K562 (cell line): ENCODE results near the gene MITD1. TPM values are rescaled to one million over a fixed set of nuclear protein-coding genes. Genes with fewer than 3 reads are reported as not detected.

Source experiments
- CEBPG ChIP-seq, 3 experiments: fragments of 200-800 bp in 1 of 3; sonication (Bioruptor generic) in 1 of 3; sonication (generic) in 1 of 3; formaldehyde crosslinking in 1 of 3; IDR thresholded peaks in 2 of 3; conservative IDR thresholded peaks in 1 of 3; 2 replicates each; pipeline versions ENCODE4 v1.6.1 to v1.8.0; 2016 to 2022; ENCODE audit warnings: missing compliant biosample characterization in 2 of 3, missing genetic modification characterization in 2 of 3, mild to moderate bottlenecking in 1 of 3, missing genetic modification reagents in 1 of 3
- CHD7 ChIP-seq: fragments of 200-600 bp; sonication (generic); IDR thresholded peaks from one replicate; pipeline ENCODE4 v1.6.1; 2012; ENCODE audit warnings: mild to moderate bottlenecking, low read depth, low read length, inconsistent platforms
- ELK1 ChIP-seq: sonication (generic); formaldehyde crosslinking; IDR thresholded peaks from 2 replicates; pipeline ENCODE4 v1.8.1; 2022; ENCODE audit warnings: missing genetic modification reagents
- ELK3 ChIP-seq: fragments of 450-650 bp; formaldehyde crosslinking; IDR thresholded peaks from 2 replicates; pipeline ENCODE4 v1.4.0; 2020; ENCODE audit warnings: mild to moderate bottlenecking
- POU5F1 ChIP-seq: fragments of 150-350 bp; IDR thresholded peaks from 2 replicates; pipeline ENCODE4 v1.6.1; 2014; ENCODE audit warnings: borderline replicate concordance, low read length, low read depth, mild to moderate bottlenecking; ENCODE audit not compliant: partially characterized antibody
- RAD21 ChIP-seq, 2 experiments: fragments of 250-450 bp in 1 of 2; fragments of 450-650 bp in 1 of 2; sonication (Bioruptor Pico) in 1 of 2; formaldehyde crosslinking in 1 of 2; IDR thresholded peaks in 1 of 2; conservative IDR thresholded peaks in 1 of 2; 2 replicates each; pipeline versions ENCODE4 v1.4.0 to v1.8.0; 2020 to 2022; ENCODE audit warnings: mild to moderate bottlenecking in 2 of 2, moderate library complexity in 1 of 2
- RFX7 ChIP-seq: fragments of 250-450 bp; sonication (Bioruptor Pico); IDR thresholded peaks from 2 replicates; pipeline ENCODE4 v1.5.1; 2021; ENCODE audit warnings: mild to moderate bottlenecking
- TARDBP ChIP-seq: fragments of 450-650 bp; IDR thresholded peaks from 2 replicates; pipeline ENCODE4 v1.6.1; 2016
- ZFP30 ChIP-seq: fragments of 250-450 bp; sonication (Bioruptor Pico); IDR thresholded peaks from 2 replicates; pipeline ENCODE4 v1.8.0; 2022; ENCODE audit warnings: moderate library complexity, mild to moderate bottlenecking, inconsistent platforms, borderline replicate concordance
- ZNF324 ChIP-seq: fragments of 250-450 bp; sonication (Bioruptor Pico); IDR thresholded peaks from 2 replicates; pipeline ENCODE4 v1.4.0; 2020; ENCODE audit warnings: mild to moderate bottlenecking
- ZSCAN29 ChIP-seq: fragments of 450-650 bp; IDR thresholded peaks from 2 replicates; pipeline ENCODE4 v1.6.1; 2017
- polyA plus RNA-seq, 8 experiments: library from polyadenylated mRNA; depleted of rRNA in 4 of 8; stranded (reverse) in 5 of 8; unstranded in 3 of 8; fragments of >200 nt; fragmentation: Nextera tagmentation in 2 of 8; fragmentation: Illumina TruSeq in 1 of 8; extraction: Ambion mirVana in 2 of 8; extraction: Trizol in 1 of 8; gene quantifications; 2 replicates each; pipeline versions ENCODE4 v1.2.1 to v1.2.3, GENCODE V29; 2011 to 2014; ENCODE audit warnings: inconsistent platforms in 1 of 8, missing spikeins in 1 of 8
- total RNA-seq, 7 experiments: library from RNA; depleted of rRNA in 6 of 7; stranded (reverse); fragments of >200 nt in 6 of 7; fragmentation: Illumina TruSeq in 2 of 7; extraction: Trizol in 2 of 7; gene quantifications; 2 replicates each; pipeline versions ENCODE4 v1.2.1 to v1.2.3, GENCODE V29; 2011 to 2021; ENCODE audit warnings: low replicate concordance in 1 of 7

The MITD1 gene
- total and polyA plus RNA-seq, 9 of the 15 experiments (the other 6 are each of a cell fraction or from before 2014, with no cell fraction given): 19.6 to 71.8 (median 43.2) TPM

- peak; percentile 41; the same call in 1 of the 2 replicates for TF ChIP-seq ZNF324 (CRISPR knock-in tag)
- TF ChIP-seq ELK1: no peak
- peak; percentile 49; the same call in 1 of the 2 replicates for TF ChIP-seq TARDBP
- TF ChIP-seq ELK3: no peak
- no peak; the same call in 1 of the 2 replicates for TF ChIP-seq ZSCAN29
- no peak for TF ChIP-seq RFX7
- TF ChIP-seq POU5F1: peak; percentile 68
- no peak for TF ChIP-seq RAD21 (CRISPR knock-in tag; conservative IDR thresholded peaks at IDR 0.05 in 1 of 2, IDR thresholded peaks at IDR 0.05 in 1 of 2)
- TF ChIP-seq CHD7: no peak
- no peak for TF ChIP-seq ZFP30 (CRISPR knock-in tag)
- TF ChIP-seq CEBPG (CRISPR knock-in tag; IDR thresholded peaks at IDR 0.05): no peak
- peak in 1 of 2 experiments; percentile 51; a peak in 1 of 4 replicates for TF ChIP-seq CEBPG (tag; conservative IDR thresholded peaks at IDR 0.05 in 1 of 2, IDR thresholded peaks at IDR 0.05 in 1 of 2)
These were observed at the start of gene MITD1, which contains the start of gene MRPL30 (continued) for GRCh38 chr2:99180755-99181623.
